ENCODE measurements around the gene MATK.
A peak's percentile ranks its signal among the peaks of the same experiment; 100 is the strongest.
"Not testable (repeated sequence)": the region's sequence is repeated elsewhere in the genome, so short reads cannot be mapped to it uniquely, and the experiment has no call there.

Gene MATK

DNA sequence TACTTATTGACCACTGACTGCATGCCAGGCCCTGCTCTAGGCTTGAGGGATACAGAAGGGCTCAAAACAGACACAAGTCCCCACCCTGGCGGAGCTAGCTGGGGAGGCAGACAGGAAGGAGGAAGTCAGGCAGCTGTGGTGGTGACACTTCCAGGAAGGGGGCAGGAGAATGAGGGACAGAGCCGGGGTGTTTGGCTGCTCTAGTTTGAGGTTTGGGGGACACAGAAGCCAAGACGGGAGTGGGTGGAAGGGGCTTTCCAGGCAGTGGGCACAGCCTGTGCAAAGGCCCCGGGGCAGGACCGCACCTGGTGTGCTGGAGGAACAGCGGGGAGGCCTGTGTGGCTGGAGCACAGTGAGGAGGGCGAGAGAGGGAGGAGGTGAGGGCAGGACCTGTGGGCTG, 19.7 kb downstream of the MATK start:
- in situ Hi-C loops (cut with MboI; ENCODE audit: low sequenced_read_pairs): no loop called here
- Histone ChIP-seq H3K36me3 (replicated peaks) (peaks cover 25% of the 10 kb centered on the region), H3K9me3 (no peaks in the 10 kb centered on the region), H3K4me1 (peaks cover 4% of the 10 kb centered on the region), H3K4me3 (no peak overlapping the region), H3K27me3 (ENCODE audit: low read depth) (no peaks in the 10 kb centered on the region)
- no peak for DNase-seq (ENCODE audit: low spot score in 2 of 2)

DNA sequence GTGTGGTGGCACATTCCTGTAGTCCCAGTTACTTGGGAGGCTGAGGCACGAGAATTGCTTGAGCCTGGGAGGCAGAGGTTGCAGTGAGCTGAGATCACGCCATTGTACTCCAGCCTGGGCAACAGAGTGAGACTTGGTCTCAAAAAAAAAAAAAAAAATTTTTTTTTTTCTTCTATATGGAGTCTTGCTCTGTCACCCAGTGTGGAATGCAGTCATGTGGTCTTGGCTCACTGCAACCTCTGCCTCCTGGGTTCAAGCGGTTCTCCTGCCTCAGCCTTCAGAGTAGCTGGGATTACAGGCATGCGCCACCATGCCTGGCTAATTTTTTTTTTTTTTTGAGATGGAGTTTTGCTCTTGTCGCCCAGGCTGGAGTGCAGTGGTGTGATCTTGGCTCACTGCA, 20.4 kb downstream of the MATK start:
- in situ Hi-C loops (cut with MboI; ENCODE audit: low sequenced_read_pairs); DNase-seq (ENCODE audit: low spot score in 2 of 2); H3K4me1 ChIP-seq; H3K27me3 ChIP-seq (ENCODE audit: low read depth); H3K4me3 ChIP-seq; H3K9me3 ChIP-seq: not testable (repeated sequence)
- peaks cover 25% of the 10 kb centered on the region for H3K36me3 ChIP-seq (replicated peaks)

GRCh38 chr19:3765121-3765520, 21.1 kb downstream of the MATK start:
- Histone ChIP-seq H3K27me3 (ENCODE audit: low read depth) (no peaks in the 10 kb centered on the region), H3K4me1 (peaks cover 8% of the 10 kb centered on the region), H3K36me3 (replicated peaks) (peaks cover 25% of the 10 kb centered on the region), H3K9me3 (no peaks in the 10 kb centered on the region), H3K4me3 (no peak overlapping the region)
- in situ Hi-C loops (cut with MboI; ENCODE audit: low sequenced_read_pairs): no loop called here
- no peak for DNase-seq (ENCODE audit: low spot score in 2 of 2)

DNA sequence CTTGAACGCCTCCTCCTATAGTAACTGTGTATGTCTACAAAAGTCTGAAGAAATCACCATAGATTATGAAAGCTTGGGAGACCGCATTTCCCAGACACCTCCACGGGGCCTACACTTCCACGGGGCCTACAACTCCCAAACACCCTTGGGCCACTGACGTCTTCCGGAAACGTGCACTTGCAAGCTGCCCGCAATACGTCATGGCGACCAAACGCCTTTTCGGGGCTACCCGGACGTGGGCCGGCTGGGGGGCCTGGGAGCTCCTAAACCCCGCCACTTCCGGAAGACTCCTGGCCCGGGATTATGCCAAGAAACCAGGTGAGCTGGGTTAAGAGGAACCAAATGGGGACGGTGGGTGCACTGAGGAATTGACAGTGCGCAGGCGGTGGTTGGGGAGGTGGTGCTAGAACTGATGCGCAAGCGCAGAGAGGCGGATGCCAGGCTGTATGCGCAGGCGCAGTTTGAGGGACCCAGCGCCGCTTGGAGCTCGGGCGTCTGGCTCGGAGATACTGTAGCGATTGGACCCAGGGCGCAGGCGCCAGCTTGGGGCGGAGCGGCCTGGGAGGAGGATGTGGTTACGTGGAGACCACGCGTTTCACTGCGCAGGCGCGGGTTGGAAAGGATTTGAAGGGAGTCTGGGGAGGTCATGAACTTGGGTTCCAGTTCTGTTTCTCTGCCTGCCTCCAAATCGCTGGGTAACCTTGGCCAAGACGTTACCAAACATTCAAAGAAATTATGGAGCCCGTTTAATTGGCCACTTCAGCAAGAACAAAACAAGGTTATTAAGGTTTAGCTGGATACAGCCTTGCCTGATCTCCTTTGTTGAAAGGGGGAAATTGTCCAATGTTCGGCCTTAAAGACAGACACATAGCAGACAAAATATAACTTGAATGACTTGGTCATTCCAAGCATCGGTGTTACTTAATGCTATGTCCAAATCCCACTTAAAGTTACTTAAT, 23.4 kb downstream of the MATK start, which contains the start of gene MRPL54:
MRPL54 (plus strand) TSS at position 182 of the 959 bp plus-strand sequence; CDS start at position 201, 19 bp downstream.
- Histone ChIP-seq H3K36me3 (replicated peaks) (peaks cover 26% of the 10 kb centered on the region), H3K9me3 (no peaks in the 10 kb centered on the region), H3K4me3 (peak within 1 kb of the TSS; percentile 98), H3K27me3 (ENCODE audit: low read depth) (no peaks in the 10 kb centered on the region), H3K4me1 (peaks cover 8% of the 10 kb centered on the region)
- in situ Hi-C loops (cut with MboI; ENCODE audit: low sequenced_read_pairs): no loop called here
- peak; percentile 97 to 99 for DNase-seq (ENCODE audit: low spot score in 2 of 2)

- Histone ChIP-seq H3K27me3 (ENCODE audit: low read depth) (no peaks in the 10 kb centered on the region), H3K4me3 (peak overlapping the region; percentile 98), H3K9me3 (no peaks in the 10 kb centered on the region), H3K36me3 (replicated peaks) (peaks cover 19% of the 10 kb centered on the region), H3K4me1 (peaks cover 8% of the 10 kb centered on the region)
- in situ Hi-C loops (cut with MboI; ENCODE audit: low sequenced_read_pairs): no loop called here
- no peak for DNase-seq (ENCODE audit: low spot score in 2 of 2)
Measured at GRCh38 chr19:3762130-3762473, 24.1 kb downstream of the MATK start.

- in situ Hi-C loops (cut with MboI; ENCODE audit: low sequenced_read_pairs): no loop called here
- Histone ChIP-seq H3K36me3 (replicated peaks) (peaks cover 18% of the 10 kb centered on the region), H3K4me3 (peak within 1 kb of the TSS; percentile 98), H3K9me3 (no peaks in the 10 kb centered on the region), H3K27me3 (ENCODE audit: low read depth) (no peaks in the 10 kb centered on the region), H3K4me1 (peaks cover 8% of the 10 kb centered on the region)
- DNase-seq (ENCODE audit: low spot score in 2 of 2): peak; percentile 86 to 96
Measured at GRCh38 chr19:3761382-3762129, 24.6 kb downstream of the MATK start, which contains the start of gene APBA3. APBA3 (minus strand) TSS chr19:3761692; CDS start chr19:3760264, 1,428 bp downstream.

DNA sequence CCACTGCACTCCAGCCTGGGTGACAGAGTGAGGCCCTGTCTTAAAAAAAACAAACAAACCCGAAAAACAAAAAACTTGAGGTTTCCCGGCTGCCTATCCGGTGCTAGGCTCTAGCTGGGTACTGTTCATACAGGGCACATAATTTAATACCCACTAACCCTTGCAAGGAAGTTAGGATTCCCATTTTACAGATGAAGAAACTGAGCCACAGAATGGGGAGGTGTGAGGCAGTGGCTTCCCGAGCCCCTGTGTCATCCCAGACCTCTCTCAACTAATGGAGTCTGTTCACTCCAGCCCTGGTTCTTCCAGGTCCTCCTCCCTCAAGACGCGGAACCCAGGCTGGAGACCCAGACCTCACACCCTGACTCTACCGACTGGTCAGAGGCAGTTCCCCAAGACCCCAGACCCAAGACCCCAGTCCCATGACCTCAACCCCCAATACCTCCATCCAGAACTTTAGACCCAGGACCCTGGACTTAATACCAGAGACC, 25.3 kb downstream of the MATK start:
- peaks cover 8% of the 10 kb centered on the region for H3K4me1 ChIP-seq
- peak overlapping the region; percentile 98 for H3K4me3 ChIP-seq
- no peaks in the 10 kb centered on the region for H3K9me3 ChIP-seq
- H3K36me3 ChIP-seq (replicated peaks): peaks cover 14% of the 10 kb centered on the region
- H3K27me3 ChIP-seq (ENCODE audit: low read depth): no peaks in the 10 kb centered on the region
- DNase-seq (ENCODE audit: low spot score in 2 of 2): no peak
- in situ Hi-C loops (cut with MboI; ENCODE audit: low sequenced_read_pairs): no loop called here

GRCh38 chr19:3759482-3760254, 26.5 kb downstream of the MATK start:
- no peak for DNase-seq (ENCODE audit: low spot score in 2 of 2)
- H3K4me3 ChIP-seq: no peak overlapping the region
- no peaks in the 10 kb centered on the region for H3K27me3 ChIP-seq (ENCODE audit: low read depth)
- no peaks in the 10 kb centered on the region for H3K9me3 ChIP-seq
- peaks cover 8% of the 10 kb centered on the region for H3K4me1 ChIP-seq
- in situ Hi-C loops (cut with MboI; ENCODE audit: low sequenced_read_pairs): no loop called here
- H3K36me3 ChIP-seq (replicated peaks): peaks cover 7% of the 10 kb centered on the region

- H3K4me1 ChIP-seq; H3K4me3 ChIP-seq; H3K9me3 ChIP-seq; DNase-seq (ENCODE audit: low spot score in 2 of 2); H3K27me3 ChIP-seq (ENCODE audit: low read depth); H3K36me3 ChIP-seq (replicated peaks); in situ Hi-C loops (cut with MboI; ENCODE audit: low sequenced_read_pairs): not testable (repeated sequence)
Measured at GRCh38 chr19:3758297-3758696, 27.9 kb downstream of the MATK start.

DNA sequence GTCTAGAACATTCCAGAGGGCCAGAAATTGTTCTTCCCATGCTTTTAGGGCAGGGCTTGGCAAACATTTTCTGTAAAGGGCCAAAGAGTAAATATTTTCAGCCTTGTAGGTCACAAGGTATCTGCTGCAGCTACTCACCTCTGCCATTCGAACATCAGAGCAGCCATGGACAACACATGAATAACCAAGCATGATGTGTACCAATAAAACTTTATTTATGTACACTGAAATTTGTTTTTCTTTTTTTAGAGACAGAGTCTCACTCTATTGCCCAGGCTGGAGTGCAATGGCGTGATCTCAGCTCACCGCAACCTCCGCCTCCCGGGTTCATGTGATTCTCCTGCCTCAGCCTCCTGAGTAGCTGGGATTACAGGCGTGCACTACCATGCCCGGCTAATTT, 28.5 kb downstream of the MATK start:
- H3K4me1 ChIP-seq; H3K9me3 ChIP-seq; H3K36me3 ChIP-seq (replicated peaks); H3K27me3 ChIP-seq (ENCODE audit: low read depth); in situ Hi-C loops (cut with MboI; ENCODE audit: low sequenced_read_pairs); H3K4me3 ChIP-seq; DNase-seq (ENCODE audit: low spot score in 2 of 2): not testable (repeated sequence)

GRCh38 chr19:3753631-3754410, 32.4 kb downstream of the MATK start:
- Histone ChIP-seq H3K4me3 (no peak overlapping the region), H3K27me3 (ENCODE audit: low read depth) (no peaks in the 10 kb centered on the region), H3K36me3 (replicated peaks) (peaks cover 3% of the 10 kb centered on the region), H3K9me3 (no peaks in the 10 kb centered on the region), H3K4me1 (no peaks in the 10 kb centered on the region)
- in situ Hi-C loops (cut with MboI; ENCODE audit: low sequenced_read_pairs): no loop called here
- DNase-seq (ENCODE audit: low spot score in 2 of 2): no peak

- Histone ChIP-seq H3K36me3 (replicated peaks) (no peaks in the 10 kb centered on the region; the same call in none of the 2 replicates), H3K4me3 (no peak overlapping the region), H3K4me1 (no peaks in the 10 kb centered on the region), H3K9me3 (no peaks in the 10 kb centered on the region), H3K27me3 (ENCODE audit: low read depth) (no peaks in the 10 kb centered on the region)
- DNase-seq (ENCODE audit: low spot score in 2 of 2): no peak
- in situ Hi-C loops (cut with MboI; ENCODE audit: low sequenced_read_pairs): no loop called here
Measured at GRCh38 chr19:3752492-3752891, 33.7 kb downstream of the MATK start.

DNA sequence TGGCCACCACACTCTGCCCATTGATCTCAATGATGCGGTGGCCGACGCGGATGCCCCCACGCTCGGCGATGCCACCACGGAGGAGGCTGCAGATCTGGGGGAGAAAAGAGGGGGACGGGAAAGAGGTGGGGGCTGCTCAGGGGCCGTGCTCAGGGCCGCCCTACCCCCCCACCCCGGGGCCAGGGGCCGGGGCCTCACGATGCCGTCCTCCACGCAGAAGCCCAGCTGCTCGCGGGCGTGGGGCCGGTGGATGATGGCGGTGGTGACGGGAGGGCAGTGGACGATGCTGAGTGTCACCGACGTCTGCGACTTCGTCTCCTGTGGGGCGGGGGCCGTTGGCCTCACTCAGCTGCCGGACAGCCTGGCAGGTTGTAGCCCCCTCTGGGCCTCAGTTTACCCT, 34.9 kb downstream of the MATK start:
- no peak overlapping the region for H3K4me3 ChIP-seq
- no peaks in the 10 kb centered on the region for H3K4me1 ChIP-seq
- in situ Hi-C loops (cut with MboI; ENCODE audit: low sequenced_read_pairs): no loop called here
- no peaks in the 10 kb centered on the region for H3K27me3 ChIP-seq (ENCODE audit: low read depth)
- H3K36me3 ChIP-seq (replicated peaks): no peaks in the 10 kb centered on the region; the same call in none of the 2 replicates
- no peak for DNase-seq (ENCODE audit: low spot score in 2 of 2)
- H3K9me3 ChIP-seq: no peaks in the 10 kb centered on the region
